ENCODE measurements around the gene CCDC85A.

DNA sequence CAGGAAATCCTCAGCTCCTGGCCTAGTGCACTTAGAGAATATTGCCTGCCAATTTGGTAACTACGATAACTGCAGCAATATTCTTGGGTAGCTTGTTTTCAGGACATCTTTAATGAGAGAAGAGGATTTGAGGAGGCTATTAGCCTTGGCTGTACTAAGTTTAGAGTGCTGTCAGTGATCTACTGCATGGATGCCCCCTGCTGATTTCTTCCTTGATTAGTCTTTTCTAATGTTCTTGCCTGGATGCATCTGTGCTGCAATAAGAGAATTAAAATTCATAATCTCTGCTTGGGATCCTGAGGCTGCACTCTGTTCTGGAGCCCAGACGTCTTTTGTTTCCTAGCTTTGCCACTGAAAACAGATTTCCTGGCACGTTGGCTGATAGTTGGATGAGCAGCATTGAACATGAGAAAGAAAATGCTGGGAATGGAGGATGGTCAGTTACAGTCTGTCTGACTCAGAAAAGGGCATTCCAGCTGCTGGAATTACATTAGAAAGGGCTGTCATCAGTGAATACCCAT is 115.4 kb downstream of the CCDC85A start:
- TF ChIP-seq, protein P1, sequence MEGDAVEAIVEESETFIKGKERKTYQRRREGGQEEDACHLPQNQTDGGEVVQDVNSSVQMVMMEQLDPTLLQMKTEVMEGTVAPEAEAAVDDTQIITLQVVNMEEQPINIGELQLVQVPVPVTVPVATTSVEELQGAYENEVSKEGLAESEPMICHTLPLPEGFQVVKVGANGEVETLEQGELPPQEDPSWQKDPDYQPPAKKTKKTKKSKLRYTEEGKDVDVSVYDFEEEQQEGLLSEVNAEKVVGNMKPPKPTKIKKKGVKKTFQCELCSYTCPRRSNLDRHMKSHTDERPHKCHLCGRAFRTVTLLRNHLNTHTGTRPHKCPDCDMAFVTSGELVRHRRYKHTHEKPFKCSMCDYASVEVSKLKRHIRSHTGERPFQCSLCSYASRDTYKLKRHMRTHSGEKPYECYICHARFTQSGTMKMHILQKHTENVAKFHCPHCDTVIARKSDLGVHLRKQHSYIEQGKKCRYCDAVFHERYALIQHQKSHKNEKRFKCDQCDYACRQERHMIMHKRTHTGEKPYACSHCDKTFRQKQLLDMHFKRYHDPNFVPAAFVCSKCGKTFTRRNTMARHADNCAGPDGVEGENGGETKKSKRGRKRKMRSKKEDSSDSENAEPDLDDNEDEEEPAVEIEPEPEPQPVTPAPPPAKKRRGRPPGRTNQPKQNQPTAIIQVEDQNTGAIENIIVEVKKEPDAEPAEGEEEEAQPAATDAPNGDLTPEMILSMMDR (conservative IDR thresholded peaks at IDR 0.05; ENCODE audit: low read depth, low read length) = no peak
- no peak for TF ChIP-seq EZH2phosphoT487 (IDR thresholded peaks at IDR 0.05; ENCODE audit: borderline replicate concordance, low read length)
